LNCAP (cell line): ENCODE data around the gene COL6A1.

Experiments
- TF ChIP-seq, protein P1 (sequence below): fragments of 450-650 bp; IDR thresholded peaks from 2 replicates; pipeline ENCODE4 v1.5.1; 2017; ENCODE audit warnings: mild to moderate bottlenecking

The COL6A1 gene

DNA sequence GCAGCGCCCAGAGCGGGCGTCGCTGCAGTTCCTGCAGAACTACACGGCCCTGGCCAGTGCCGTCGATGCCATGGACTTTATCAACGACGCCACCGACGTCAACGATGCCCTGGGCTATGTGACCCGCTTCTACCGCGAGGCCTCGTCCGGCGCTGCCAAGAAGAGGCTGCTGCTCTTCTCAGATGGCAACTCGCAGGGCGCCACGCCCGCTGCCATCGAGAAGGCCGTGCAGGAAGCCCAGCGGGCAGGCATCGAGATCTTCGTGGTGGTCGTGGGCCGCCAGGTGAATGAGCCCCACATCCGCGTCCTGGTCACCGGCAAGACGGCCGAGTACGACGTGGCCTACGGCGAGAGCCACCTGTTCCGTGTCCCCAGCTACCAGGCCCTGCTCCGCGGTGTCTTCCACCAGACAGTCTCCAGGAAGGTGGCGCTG, 22.0 kb downstream of the COL6A1 start:
- TF ChIP-seq, protein P1, sequence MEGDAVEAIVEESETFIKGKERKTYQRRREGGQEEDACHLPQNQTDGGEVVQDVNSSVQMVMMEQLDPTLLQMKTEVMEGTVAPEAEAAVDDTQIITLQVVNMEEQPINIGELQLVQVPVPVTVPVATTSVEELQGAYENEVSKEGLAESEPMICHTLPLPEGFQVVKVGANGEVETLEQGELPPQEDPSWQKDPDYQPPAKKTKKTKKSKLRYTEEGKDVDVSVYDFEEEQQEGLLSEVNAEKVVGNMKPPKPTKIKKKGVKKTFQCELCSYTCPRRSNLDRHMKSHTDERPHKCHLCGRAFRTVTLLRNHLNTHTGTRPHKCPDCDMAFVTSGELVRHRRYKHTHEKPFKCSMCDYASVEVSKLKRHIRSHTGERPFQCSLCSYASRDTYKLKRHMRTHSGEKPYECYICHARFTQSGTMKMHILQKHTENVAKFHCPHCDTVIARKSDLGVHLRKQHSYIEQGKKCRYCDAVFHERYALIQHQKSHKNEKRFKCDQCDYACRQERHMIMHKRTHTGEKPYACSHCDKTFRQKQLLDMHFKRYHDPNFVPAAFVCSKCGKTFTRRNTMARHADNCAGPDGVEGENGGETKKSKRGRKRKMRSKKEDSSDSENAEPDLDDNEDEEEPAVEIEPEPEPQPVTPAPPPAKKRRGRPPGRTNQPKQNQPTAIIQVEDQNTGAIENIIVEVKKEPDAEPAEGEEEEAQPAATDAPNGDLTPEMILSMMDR = no peak

- TF ChIP-seq, protein P1 = no peak
Measured at GRCh38 chr21:46004168-46004861, 22.7 kb downstream of the COL6A1 start.

GRCh38 chr21:46005081-46005480, 23.5 kb downstream of the COL6A1 start:
- TF ChIP-seq, protein P1 = no peak

- TF ChIP-seq, protein P1 = no peak
Measured at GRCh38 chr21:46005481-46005881, 23.9 kb downstream of the COL6A1 start.

- TF ChIP-seq, protein P1 = no peak
Measured at GRCh38 chr21:46006547-46007491, 25.2 kb downstream of the COL6A1 start.

GRCh38 chr21:46007492-46007868, 25.9 kb downstream of the COL6A1 start:
- TF ChIP-seq, protein P1 = no peak

DNA sequence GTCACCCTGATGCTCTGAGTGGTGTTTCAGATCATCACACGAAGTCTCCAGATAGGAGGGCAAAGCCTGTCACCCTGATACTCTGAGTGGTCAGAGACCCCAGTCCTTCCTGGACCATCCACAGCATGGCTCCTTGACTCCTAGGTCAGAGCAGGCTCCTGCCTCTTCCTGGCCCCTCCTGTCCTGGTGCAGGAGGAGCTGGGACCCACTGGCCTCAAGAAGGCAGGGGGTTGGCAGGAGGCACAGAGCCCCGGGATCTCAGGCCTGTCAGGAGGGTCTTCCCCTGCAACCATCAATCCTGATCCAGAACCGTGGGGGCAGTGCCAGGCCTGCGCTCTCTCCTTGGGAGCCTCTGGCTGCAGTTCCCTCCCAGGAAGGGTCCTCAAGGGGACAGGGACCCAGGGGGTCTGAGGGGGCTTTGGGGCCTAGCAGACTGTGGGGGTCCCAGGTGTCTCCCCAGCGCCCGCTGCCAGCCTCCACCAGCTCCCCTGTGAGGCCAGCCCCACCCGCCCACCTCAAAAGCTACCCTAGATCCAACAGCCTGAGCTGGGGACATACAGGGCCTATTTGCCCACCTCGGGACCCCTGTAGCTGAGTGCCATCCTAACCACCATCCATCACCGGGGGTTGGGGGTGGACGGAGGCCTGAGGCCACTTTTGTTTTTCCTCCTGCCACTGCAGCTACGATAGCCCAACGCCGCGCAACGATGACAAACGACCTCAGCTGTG, 27.5 kb downstream of the COL6A1 start:
- TF ChIP-seq, protein P1 = no peak
